ENCODE results near the gene THRB.

DNA sequence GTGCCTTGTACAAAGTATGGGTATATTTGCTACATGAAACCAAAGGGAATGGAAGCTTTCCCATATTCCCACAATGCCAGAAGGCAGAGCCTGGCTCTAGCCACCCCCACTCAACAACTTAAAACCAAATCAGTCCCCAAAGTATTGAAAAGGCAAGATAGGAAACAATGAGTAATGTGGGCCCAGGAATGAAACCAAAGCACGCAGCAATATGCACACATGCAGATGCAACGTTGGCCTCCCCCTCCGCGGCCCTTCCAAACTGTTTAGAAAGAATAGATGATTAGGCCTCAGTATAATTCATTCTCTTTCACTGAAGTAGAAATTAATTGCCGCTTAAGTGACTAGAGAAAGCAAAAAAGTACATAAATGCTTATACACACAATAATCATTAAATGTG lies 59.1 kb downstream of the THRB start:
- no peak for TF ChIP-seq POLR2AphosphoS5 (IDR thresholded peaks at IDR 0.05)
- no peak for TF ChIP-seq EP300 (IDR thresholded peaks at IDR 0.05)
- TF ChIP-seq, protein P1, sequence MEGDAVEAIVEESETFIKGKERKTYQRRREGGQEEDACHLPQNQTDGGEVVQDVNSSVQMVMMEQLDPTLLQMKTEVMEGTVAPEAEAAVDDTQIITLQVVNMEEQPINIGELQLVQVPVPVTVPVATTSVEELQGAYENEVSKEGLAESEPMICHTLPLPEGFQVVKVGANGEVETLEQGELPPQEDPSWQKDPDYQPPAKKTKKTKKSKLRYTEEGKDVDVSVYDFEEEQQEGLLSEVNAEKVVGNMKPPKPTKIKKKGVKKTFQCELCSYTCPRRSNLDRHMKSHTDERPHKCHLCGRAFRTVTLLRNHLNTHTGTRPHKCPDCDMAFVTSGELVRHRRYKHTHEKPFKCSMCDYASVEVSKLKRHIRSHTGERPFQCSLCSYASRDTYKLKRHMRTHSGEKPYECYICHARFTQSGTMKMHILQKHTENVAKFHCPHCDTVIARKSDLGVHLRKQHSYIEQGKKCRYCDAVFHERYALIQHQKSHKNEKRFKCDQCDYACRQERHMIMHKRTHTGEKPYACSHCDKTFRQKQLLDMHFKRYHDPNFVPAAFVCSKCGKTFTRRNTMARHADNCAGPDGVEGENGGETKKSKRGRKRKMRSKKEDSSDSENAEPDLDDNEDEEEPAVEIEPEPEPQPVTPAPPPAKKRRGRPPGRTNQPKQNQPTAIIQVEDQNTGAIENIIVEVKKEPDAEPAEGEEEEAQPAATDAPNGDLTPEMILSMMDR (IDR thresholded peaks at IDR 0.05): no peak
- TF ChIP-seq POLR2A (IDR thresholded peaks at IDR 0.05): no peak

Data from upper lobe of left lung (tissue), 4 donors.